MM.1S (cell line): Measurements from ENCODE around the gene LAPTM4A.

Source experiments
- CTCF ChIP-seq: fragments of 300-600 bp; sonication (generic); IDR thresholded peaks from 2 replicates; pipeline ENCODE4 v1.5.1; 2016; ENCODE audit warnings: antibody characterized with exemption, low read length, mixed read lengths
- EZH2phosphoT487 ChIP-seq: fragments of 300-600 bp; sonication (generic); IDR thresholded peaks from 2 replicates; pipeline ENCODE4 v1.6.1; 2018; ENCODE audit warnings: antibody characterized with exemption, low read length

- TF ChIP-seq CTCF = peak; percentile 64
- no peak for TF ChIP-seq EZH2phosphoT487
These were observed 35.8 kb downstream of the LAPTM4A start for GRCh38 chr2:20015482-20016083.
